Naive thymus-derived CD8-positive, alpha-beta T cell (primary cell): Measurements from ENCODE around the gene PAX4. TPM values are rescaled to one million over a fixed set of nuclear protein-coding genes. Genes with fewer than 3 reads are reported as not detected.
A peak's percentile ranks its signal among the peaks of the same experiment; 100 is the strongest.

ENCODE experiments used
- ATAC-seq, 2 donors: fragments of 150-1000 bp; cut with Tn5 transposase in 1 of 2; sonication (Bioruptor Pico), chemical (Tn5 transposase) in 1 of 2; 1 replicate in 1 of 2; 2 replicates in 1 of 2; pipeline ENCODE4 v1.10.0; 2021; ENCODE audit warnings: mild to moderate bottlenecking in 2 of 2, moderate library complexity in 2 of 2
- POLR2A ChIA-PET: fragments of 350-600 bp; sonication (Branson Sonifier 250); formaldehyde crosslinking; loops from one replicate; lab custom pipeline; 2021; ENCODE audit warnings: antibody characterized with exemption; lab: Charles Lee
- DNase-seq, 10 donors: peaks; one replicate each; pipeline versions ENCODE4 v3.0.0 to v3.0.0-alpha.2; 2020 to 2022
- H3K27ac Mint-ChIP-seq, 10 donors: one replicate each; pipeline ENCODE4 v1.8.0; 2020 to 2022; ENCODE audit warnings: mild to moderate bottlenecking in 10 of 10, mixed read lengths in 10 of 10, moderate library complexity in 4 of 10, inconsistent platforms in 1 of 10
- H3K27me3 Mint-ChIP-seq, 5 donors: one replicate each; pipeline ENCODE4 v1.8.0; 2021 to 2022; ENCODE audit warnings: mixed read lengths in 5 of 5
- H3K36me3 Mint-ChIP-seq, 3 donors: one replicate each; pipeline ENCODE4 v1.8.0; 2020 to 2022; ENCODE audit warnings: mixed read lengths in 3 of 3, mild to moderate bottlenecking in 2 of 3, inconsistent platforms in 1 of 3
- H3K4me1 Mint-ChIP-seq, 4 donors: one replicate each; pipeline ENCODE4 v1.8.0; 2021 to 2022; ENCODE audit warnings: mixed read lengths in 4 of 4
- H3K4me3 Mint-ChIP-seq, 10 donors: one replicate each; pipeline ENCODE4 v1.8.0; 2020 to 2022; ENCODE audit warnings: mild to moderate bottlenecking in 10 of 10, mixed read lengths in 10 of 10, moderate library complexity in 6 of 10, inconsistent platforms in 1 of 10
- H3K9me3 Mint-ChIP-seq, 9 donors: one replicate each; pipeline ENCODE4 v1.8.0; 2020 to 2022; ENCODE audit warnings: mixed read lengths in 9 of 9, mild to moderate bottlenecking in 3 of 9, inconsistent platforms in 1 of 9, moderate library complexity in 1 of 9
- polyA plus RNA-seq, 3 donors: library from polyadenylated mRNA; unstranded; fragments of 300-500 nt; fragmentation: Illumina TruSeq; gene quantifications; one replicate each; pipeline ENCODE4 v1.2.3, GENCODE V29; 2021
- total RNA-seq, 8 experiments: library from RNA in 2 of 8; stranded (reverse) in 2 of 8; gene quantifications; one replicate each; pipeline ENCODE4 v1.2.3 and lab custom pipeline; 2021 to 2026

Gene PAX4
- total and polyA plus RNA-seq, 5 experiments from 2014 or later = not detected

DNA sequence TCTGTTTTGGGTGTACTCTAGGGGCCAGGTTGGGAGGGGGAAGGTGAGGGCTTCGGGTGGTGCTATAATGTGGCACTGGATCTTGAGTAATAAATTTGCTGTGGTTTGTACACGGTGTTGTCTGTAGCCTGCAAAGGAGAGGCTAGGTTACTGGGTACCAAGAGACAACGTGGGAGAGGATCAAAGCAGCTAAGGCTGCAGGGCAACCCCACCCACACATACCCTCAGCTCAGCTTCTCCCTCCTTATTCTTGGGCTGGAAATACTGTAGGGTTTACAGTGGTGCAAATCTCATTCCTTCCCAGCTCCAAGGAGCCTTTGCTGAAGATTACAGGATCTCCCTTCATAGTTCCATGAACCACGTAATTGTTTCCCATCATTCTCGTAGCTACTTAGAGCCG, 26.4 kb downstream of the PAX4 start:
- H3K27me3 Mint-ChIP-seq = no peaks in the 10 kb centered on the region
- H3K4me3 Mint-ChIP-seq = peak overlapping the region in 1 of 10 donors; percentile 48
- peaks cover 0 to 28% (median 0%) of the 10 kb centered on the region in 3 donors for H3K36me3 Mint-ChIP-seq
- no peak for ATAC-seq
- H3K27ac Mint-ChIP-seq = peak overlapping the region in 5 of 10 donors; percentile 31 to 76 (median 49)
- POLR2A ChIA-PET = interaction anchor here (0.5 kb wide), 1 partner anchor 334 kb away, joined by 3 read pairs; no protein-coding TSS in a partner anchor
- H3K9me3 Mint-ChIP-seq = no peaks in the 10 kb centered on the region
- no peak for DNase-seq
- peaks cover 10 to 31% (median 29%) of the 10 kb centered on the region in 4 donors for H3K4me1 Mint-ChIP-seq

DNA sequence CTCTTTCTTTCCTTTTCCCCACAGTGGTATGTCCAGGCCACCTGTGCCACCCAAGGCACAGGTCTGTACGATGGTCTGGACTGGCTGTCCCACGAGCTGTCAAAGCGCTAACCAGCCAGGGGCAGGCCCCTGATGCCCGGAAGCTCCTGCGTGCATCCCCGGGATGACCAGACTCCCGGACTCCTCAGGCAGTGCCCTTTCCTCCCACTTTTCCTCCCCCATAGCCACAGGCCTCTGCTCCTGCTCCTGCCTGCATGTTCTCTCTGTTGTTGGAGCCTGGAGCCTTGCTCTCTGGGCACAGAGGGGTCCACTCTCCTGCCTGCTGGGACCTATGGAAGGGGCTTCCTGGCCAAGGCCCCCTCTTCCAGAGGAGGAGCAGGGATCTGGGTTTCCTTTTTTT, 26.8 kb downstream of the PAX4 start:
- Mint-ChIP-seq H3K4me1 (peaks cover 10 to 35% (median 33%) of the 10 kb centered on the region in 4 donors), H3K27ac (peak overlapping the region in 5 of 10 donors; percentile 19 to 76 (median 52))

GRCh38 chr7:127589896-127590295, 28.0 kb downstream of the PAX4 start:
- Mint-ChIP-seq H3K4me3 (peak overlapping the region; percentile 92 to 99 (median 95)), H3K27me3 (no peaks in the 10 kb centered on the region), H3K36me3 (peaks cover 0 to 28% (median 0%) of the 10 kb centered on the region in 3 donors), H3K9me3 (no peaks in the 10 kb centered on the region), H3K27ac (peak overlapping the region in 9 of 10 donors; percentile 66 to 97 (median 92)), H3K4me1 (peaks cover 10 to 43% (median 43%) of the 10 kb centered on the region in 4 donors)
- no peak for DNase-seq
- POLR2A ChIA-PET = no interaction called here
- no peak for ATAC-seq

More for the DNA sequence above, 26.8 kb downstream of the PAX4 start:
- no peak for DNase-seq
- peak overlapping the region in 2 of 10 donors; percentile 48 to 60 for H3K4me3 Mint-ChIP-seq
- POLR2A ChIA-PET = interaction anchor here (0.5 kb wide), 1 partner anchor 333 kb away, joined by 3 read pairs; no protein-coding TSS in a partner anchor
- H3K27me3 Mint-ChIP-seq = no peaks in the 10 kb centered on the region
- H3K36me3 Mint-ChIP-seq = peaks cover 0 to 28% (median 0%) of the 10 kb centered on the region in 3 donors
- ATAC-seq = no peak
- H3K9me3 Mint-ChIP-seq = no peaks in the 10 kb centered on the region

- POLR2A ChIA-PET = interaction anchor here (0.9 to 1.7 kb wide), 2 partner anchors 63 to 196 kb away, joined by 3 to 6 read pairs; partner anchors contain the start of genes SND1 and ZNF800
- no peaks in the 10 kb centered on the region for H3K27me3 Mint-ChIP-seq
- H3K36me3 Mint-ChIP-seq = peaks cover 0 to 28% (median 0%) of the 10 kb centered on the region in 3 donors
- H3K4me3 Mint-ChIP-seq = peak overlapping the region; percentile 92 to 99 (median 95)
- H3K27ac Mint-ChIP-seq = peak overlapping the region; percentile 90 to 97 (median 95)
- peak in 2 of 10 donors; percentile 18 to 27 for DNase-seq
- ATAC-seq = peak; percentile 30 to 38
- H3K4me1 Mint-ChIP-seq = peaks cover 17 to 53% (median 51%) of the 10 kb centered on the region in 4 donors
- no peaks in the 10 kb centered on the region for H3K9me3 Mint-ChIP-seq
Measured at GRCh38 chr7:127588697-127589482, 29.1 kb downstream of the PAX4 start.

GRCh38 chr7:127588019-127588696, 29.8 kb downstream of the PAX4 start, which contains the start of gene ARF5:
Gene ARF5 (plus strand): TSS chr7:127588411. CDS start chr7:127588499, 88 bp downstream.
- peak; percentile 72 to 92 (median 85) for DNase-seq
- POLR2A ChIA-PET = interaction anchor here (0.9 to 1.7 kb wide), 2 partner anchors 63 to 196 kb away, joined by 3 to 6 read pairs; partner anchors contain the start of genes SND1 and ZNF800
- Mint-ChIP-seq H3K27ac (peak within 1 kb of the TSS; percentile 90 to 97 (median 95)), H3K4me1 (peaks cover 23 to 61% (median 59%) of the 10 kb centered on the region in 4 donors), H3K9me3 (no peaks in the 10 kb centered on the region), H3K27me3 (no peaks in the 10 kb centered on the region), H3K36me3 (peaks cover 0 to 33% (median 5%) of the 10 kb centered on the region in 3 donors), H3K4me3 (peak within 1 kb of the TSS; percentile 92 to 99 (median 95))
- ATAC-seq = peak; percentile 75 to 76

DNA sequence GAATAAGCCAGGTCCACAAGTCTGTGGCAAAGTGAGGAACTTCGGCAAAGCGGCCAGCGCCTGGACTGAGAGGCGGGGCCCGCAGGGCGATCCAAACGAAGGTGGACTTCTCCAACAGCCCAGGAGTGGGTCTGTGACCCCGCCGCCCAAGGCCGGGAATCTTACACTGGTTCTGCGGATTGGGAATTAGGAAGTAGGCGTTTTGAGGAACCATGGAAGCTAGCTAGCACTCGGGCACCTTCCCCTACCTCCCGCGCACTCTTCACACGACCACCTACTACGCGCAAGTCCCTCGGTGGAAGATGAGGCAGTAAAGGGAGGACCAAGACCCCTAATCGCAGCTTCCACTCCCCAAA, 30.3 kb downstream of the PAX4 start:
- Mint-ChIP-seq H3K4me1 (peaks cover 28 to 66% (median 64%) of the 10 kb centered on the region in 4 donors), H3K9me3 (no peaks in the 10 kb centered on the region), H3K36me3 (peaks cover 0 to 36% (median 11%) of the 10 kb centered on the region in 3 donors), H3K27ac (peak overlapping the region in 8 of 10 donors; percentile 34 to 97 (median 72)), H3K27me3 (no peaks in the 10 kb centered on the region), H3K4me3 (peak overlapping the region; percentile 70 to 95 (median 92))
- no peak for ATAC-seq
- POLR2A ChIA-PET = interaction anchor here (0.9 to 1.7 kb wide), 2 partner anchors 64 to 195 kb away, joined by 3 to 6 read pairs; partner anchors contain the start of genes SND1 and ZNF800
- no peak for DNase-seq

- H3K27ac Mint-ChIP-seq = peak overlapping the region in 9 of 10 donors; percentile 38 to 97 (median 85)
- POLR2A ChIA-PET = interaction anchor here (0.8 to 2.2 kb wide), 3 partner anchors 65 to 334 kb away, joined by 3 to 10 read pairs (median 9); partner anchors contain the start of genes GRM8 and ZNF800
- DNase-seq (no peak), ATAC-seq (no peak)
- H3K9me3 Mint-ChIP-seq = no peaks in the 10 kb centered on the region
- peak overlapping the region in 9 of 10 donors; percentile 72 to 95 (median 92) for H3K4me3 Mint-ChIP-seq
- no peaks in the 10 kb centered on the region for H3K27me3 Mint-ChIP-seq
- peaks cover 33 to 76% (median 73%) of the 10 kb centered on the region in 4 donors for H3K4me1 Mint-ChIP-seq
- H3K36me3 Mint-ChIP-seq = peaks cover 0 to 38% (median 19%) of the 10 kb centered on the region in 3 donors
Measured at GRCh38 chr7:127586346-127586745, 31.6 kb downstream of the PAX4 start.

- no peaks in the 10 kb centered on the region for H3K27me3 Mint-ChIP-seq
- no peaks in the 10 kb centered on the region for H3K9me3 Mint-ChIP-seq
- H3K4me3 Mint-ChIP-seq = peak within 1 kb of the TSS; percentile 91 to 95 (median 92)
- peaks cover 0 to 36% (median 23%) of the 10 kb centered on the region in 3 donors for H3K36me3 Mint-ChIP-seq
- peaks cover 40 to 83% (median 80%) of the 10 kb centered on the region in 4 donors for H3K4me1 Mint-ChIP-seq
- DNase-seq (peak; percentile 87 to 97 (median 94)), ATAC-seq (peak; percentile 72 to 80)
- POLR2A ChIA-PET = interaction anchor here (0.5 to 2.2 kb wide), 5 partner anchors 66 to 759 kb away, joined by 3 to 10 read pairs (median 4); partner anchors contain the start of genes GRM8 and ZNF800
- peak within 1 kb of the TSS; percentile 85 to 97 (median 96) for H3K27ac Mint-ChIP-seq
Measured at GRCh38 chr7:127585044-127585953, 32.6 kb downstream of the PAX4 start, which contains the start of gene GCC1. Gene GCC1 (minus strand): TSS chr7:127585596. CDS start chr7:127585182, 414 bp downstream.

GRCh38 chr7:127584648-127585043, 33.3 kb downstream of the PAX4 start:
- ATAC-seq = no peak
- Mint-ChIP-seq H3K36me3 (peaks cover 0 to 37% (median 25%) of the 10 kb centered on the region in 3 donors), H3K27ac (peak overlapping the region; percentile 81 to 97 (median 96)), H3K27me3 (no peaks in the 10 kb centered on the region), H3K9me3 (no peaks in the 10 kb centered on the region), H3K4me3 (peak overlapping the region; percentile 91 to 95 (median 92)), H3K4me1 (peaks cover 36 to 82% (median 81%) of the 10 kb centered on the region in 4 donors)
- DNase-seq = no peak
- POLR2A ChIA-PET = interaction anchor here (1.8 to 2.2 kb wide), 2 partner anchors 67 to 192 kb away, joined by 9 to 10 read pairs; partner anchors contain the start of gene ZNF800

DNA sequence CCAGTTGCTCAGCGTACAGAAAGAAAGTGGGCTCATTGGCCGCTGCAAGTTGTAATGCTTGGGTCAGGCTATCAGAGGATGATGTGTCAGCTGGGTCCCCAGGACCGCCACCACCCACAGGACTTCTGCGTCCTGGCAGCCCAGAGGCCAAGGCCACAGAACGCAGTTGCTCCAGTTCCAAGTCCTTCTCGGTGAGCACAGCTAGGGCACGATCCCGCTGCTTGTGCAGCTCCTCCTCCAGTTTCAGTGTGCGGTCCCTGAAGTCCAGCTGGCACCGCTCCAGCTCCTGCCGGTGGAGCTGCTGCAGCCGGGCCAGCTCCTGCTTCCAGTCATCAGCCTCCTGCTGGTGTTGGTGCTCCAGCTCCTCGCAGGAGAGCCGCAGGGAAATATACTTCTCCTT, 35.6 kb downstream of the PAX4 start:
- DNase-seq = no peak
- peak overlapping the region in 5 of 10 donors; percentile 14 to 92 (median 38) for H3K4me3 Mint-ChIP-seq
- ATAC-seq = no peak
- H3K27me3 Mint-ChIP-seq = no peaks in the 10 kb centered on the region
- POLR2A ChIA-PET = no interaction called here
- H3K36me3 Mint-ChIP-seq = peaks cover 0 to 55% (median 32%) of the 10 kb centered on the region in 3 donors
- peaks cover 32 to 77% (median 73%) of the 10 kb centered on the region in 4 donors for H3K4me1 Mint-ChIP-seq
- H3K27ac Mint-ChIP-seq = no peak overlapping the region
- no peaks in the 10 kb centered on the region for H3K9me3 Mint-ChIP-seq

DNA sequence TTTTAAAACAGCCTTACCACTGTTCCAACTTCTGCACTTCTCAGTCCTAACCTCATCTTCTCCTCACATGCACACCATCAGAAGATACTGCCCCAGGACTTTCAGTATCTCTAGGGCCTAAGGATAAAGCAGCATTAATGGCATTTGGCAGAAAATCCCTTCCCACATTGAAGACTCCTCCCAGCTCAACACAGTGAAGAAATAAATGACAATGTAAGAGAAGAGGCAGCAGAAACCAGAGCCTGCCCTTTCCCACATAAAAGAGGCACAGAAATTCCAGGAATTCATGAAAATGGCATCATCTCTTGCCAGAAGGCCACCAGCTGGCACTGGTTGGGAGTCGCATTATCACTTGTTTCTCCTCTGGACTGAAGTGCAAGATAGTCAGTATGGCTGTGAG, 36.2 kb downstream of the PAX4 start:
- DNase-seq (no peak), ATAC-seq (no peak)
- Mint-ChIP-seq H3K36me3 (peaks cover 0 to 55% (median 36%) of the 10 kb centered on the region in 3 donors), H3K27me3 (no peaks in the 10 kb centered on the region), H3K4me1 (peaks cover 32 to 73% (median 68%) of the 10 kb centered on the region in 4 donors), H3K27ac (peak overlapping the region in 1 of 10 donors; percentile 63), H3K4me3 (peak overlapping the region in 6 of 10 donors; percentile 12 to 92 (median 37)), H3K9me3 (no peaks in the 10 kb centered on the region)
- POLR2A ChIA-PET = no interaction called here
